ENCODE results near the gene MYMX. TPM values are rescaled to one million over a fixed set of nuclear protein-coding genes. Genes with fewer than 3 reads are reported as not detected.
A peak's percentile ranks its signal among the peaks of the same experiment; 100 is the strongest.

The MYMX gene
- total and polyA plus RNA-seq, 2 of the 13 experiments (the other 11 are each of a cell fraction or from before 2014, with no cell fraction given), result not detected

GRCh38 chr6:44221291-44221960 lies 4.7 kb downstream of the MYMX start (continued):
- TF ChIP-seq, protein P1, sequence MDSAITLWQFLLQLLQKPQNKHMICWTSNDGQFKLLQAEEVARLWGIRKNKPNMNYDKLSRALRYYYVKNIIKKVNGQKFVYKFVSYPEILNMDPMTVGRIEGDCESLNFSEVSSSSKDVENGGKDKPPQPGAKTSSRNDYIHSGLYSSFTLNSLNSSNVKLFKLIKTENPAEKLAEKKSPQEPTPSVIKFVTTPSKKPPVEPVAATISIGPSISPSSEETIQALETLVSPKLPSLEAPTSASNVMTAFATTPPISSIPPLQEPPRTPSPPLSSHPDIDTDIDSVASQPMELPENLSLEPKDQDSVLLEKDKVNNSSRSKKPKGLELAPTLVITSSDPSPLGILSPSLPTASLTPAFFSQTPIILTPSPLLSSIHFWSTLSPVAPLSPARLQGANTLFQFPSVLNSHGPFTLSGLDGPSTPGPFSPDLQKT (CRISPR knock-in tag; IDR thresholded peaks at IDR 0.05; ENCODE audit: borderline replicate concordance), result no peak
- TF ChIP-seq ZNF878 (CRISPR knock-in tag; IDR thresholded peaks at IDR 0.05) (no peak), ZNF12 (CRISPR knock-in tag; IDR thresholded peaks at IDR 0.05) (no peak), HOXD1 (CRISPR knock-in tag; IDR thresholded peaks at IDR 0.05) (no peak), TP53 (CRISPR knock-in tag; conservative IDR thresholded peaks at IDR 0.05) (no peak), ZKSCAN8 (CRISPR knock-in tag; IDR thresholded peaks at IDR 0.05; ENCODE audit: borderline replicate concordance) (peak; percentile 26; the same call in 1 of the 2 replicates), ATM (IDR thresholded peaks at IDR 0.05; ENCODE audit: borderline replicate concordance) (no peak), SNAPC2 (CRISPR knock-in tag; IDR thresholded peaks at IDR 0.05) (no peak), SYNCRIP (IDR thresholded peaks at IDR 0.05; ENCODE audit: insufficient read depth, low read depth, low read length) (no peak), ZNF841 (CRISPR knock-in tag; IDR thresholded peaks at IDR 0.05; ENCODE audit: borderline replicate concordance) (no peak), REXO4 (CRISPR knock-in tag; IDR thresholded peaks at IDR 0.05; ENCODE audit: borderline replicate concordance) (no peak), ZNF414 (CRISPR knock-in tag; IDR thresholded peaks at IDR 0.05) (peak; percentile 77; the same call in 1 of the 2 replicates), SALL2 (CRISPR knock-in tag; IDR thresholded peaks at IDR 0.05) (peak; percentile 5; the same call in 1 of the 2 replicates), ZBTB38 (CRISPR knock-in tag; IDR thresholded peaks at IDR 0.05) (no peak), HCFC1 (IDR thresholded peaks at IDR 0.05; ENCODE audit: low read depth, low read length) (no peak), BORCS8-MEF2B (CRISPR knock-in tag; IDR thresholded peaks at IDR 0.05) (no peak), GLI4 (CRISPR knock-in tag; IDR thresholded peaks at IDR 0.05; ENCODE audit: borderline replicate concordance) (no peak), NCOA5 (CRISPR knock-in tag; IDR thresholded peaks at IDR 0.05) (no peak), ZNF552 (CRISPR knock-in tag; IDR thresholded peaks at IDR 0.05; ENCODE audit: borderline replicate concordance) (no peak), HMG20A (CRISPR knock-in tag; IDR thresholded peaks at IDR 0.05; ENCODE audit: borderline replicate concordance) (no peak; the same call in 1 of the 2 replicates), TCF7 (IDR thresholded peaks at IDR 0.05; ENCODE audit: low read depth) (no peak), FOSL2 (CRISPR knock-in tag; IDR thresholded peaks at IDR 0.05) (no peak; the same call in 1 of the 2 replicates), DMAP1 (CRISPR knock-in tag; IDR thresholded peaks at IDR 0.05) (no peak; the same call in 1 of the 2 replicates), ZNF124 (CRISPR knock-in tag; IDR thresholded peaks at IDR 0.05) (0 out of 2 replicates have a peak, but pooled peaks have one; percentile 49), KDM5B (CRISPR knock-in tag; IDR thresholded peaks at IDR 0.05; ENCODE audit: borderline replicate concordance) (peak; percentile 29), JARID2 (CRISPR knock-in tag; IDR thresholded peaks at IDR 0.05; ENCODE audit: insufficient replicate concordance) (peak; percentile 80), MAX (IDR thresholded peaks at IDR 0.05) (peak; percentile 68)
- TF ChIP-seq, protein P2, sequence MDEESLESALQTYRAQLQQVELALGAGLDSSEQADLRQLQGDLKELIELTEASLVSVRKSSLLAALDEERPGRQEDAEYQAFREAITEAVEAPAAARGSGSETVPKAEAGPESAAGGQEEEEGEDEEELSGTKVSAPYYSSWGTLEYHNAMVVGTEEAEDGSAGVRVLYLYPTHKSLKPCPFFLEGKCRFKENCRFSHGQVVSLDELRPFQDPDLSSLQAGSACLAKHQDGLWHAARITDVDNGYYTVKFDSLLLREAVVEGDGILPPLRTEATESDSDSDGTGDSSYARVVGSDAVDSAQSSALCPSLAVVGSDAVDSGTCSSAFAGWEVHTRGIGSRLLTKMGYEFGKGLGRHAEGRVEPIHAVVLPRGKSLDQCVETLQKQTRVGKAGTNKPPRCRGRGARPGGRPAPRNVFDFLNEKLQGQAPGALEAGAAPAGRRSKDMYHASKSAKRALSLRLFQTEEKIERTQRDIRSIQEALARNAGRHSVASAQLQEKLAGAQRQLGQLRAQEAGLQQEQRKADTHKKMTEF (CRISPR knock-in tag; IDR thresholded peaks at IDR 0.05), result peak; percentile 59
- TF ChIP-seq, protein P3, sequence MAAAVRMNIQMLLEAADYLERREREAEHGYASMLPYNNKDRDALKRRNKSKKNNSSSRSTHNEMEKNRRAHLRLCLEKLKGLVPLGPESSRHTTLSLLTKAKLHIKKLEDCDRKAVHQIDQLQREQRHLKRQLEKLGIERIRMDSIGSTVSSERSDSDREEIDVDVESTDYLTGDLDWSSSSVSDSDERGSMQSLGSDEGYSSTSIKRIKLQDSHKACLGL (CRISPR knock-in tag; IDR thresholded peaks at IDR 0.05), result peak; percentile 69
